Measurements from ENCODE around the gene HHIPL1.

DNA sequence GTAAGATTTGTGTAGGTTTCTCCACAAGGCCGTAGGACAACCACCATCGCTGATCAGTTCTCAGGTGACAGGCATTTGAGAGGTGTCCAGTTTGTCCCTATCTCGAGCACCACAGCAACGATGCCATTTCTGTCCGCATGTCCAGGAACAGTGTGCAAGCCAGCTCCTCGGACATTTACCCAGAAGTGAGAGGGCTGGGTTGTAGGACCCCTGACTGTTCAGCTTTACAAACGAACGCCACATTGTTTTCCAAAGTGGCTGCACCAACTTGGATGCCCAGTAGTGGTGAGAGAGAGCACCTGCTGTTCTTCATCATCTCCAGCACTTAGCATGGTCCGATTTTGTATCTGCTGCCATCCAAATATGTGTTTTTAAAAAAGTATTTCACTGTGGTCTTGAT lies 77.8 kb downstream of the HHIPL1 start:
- no peak for TF ChIP-seq POLR2A (IDR thresholded peaks at IDR 0.05)
- TF ChIP-seq, protein P1, sequence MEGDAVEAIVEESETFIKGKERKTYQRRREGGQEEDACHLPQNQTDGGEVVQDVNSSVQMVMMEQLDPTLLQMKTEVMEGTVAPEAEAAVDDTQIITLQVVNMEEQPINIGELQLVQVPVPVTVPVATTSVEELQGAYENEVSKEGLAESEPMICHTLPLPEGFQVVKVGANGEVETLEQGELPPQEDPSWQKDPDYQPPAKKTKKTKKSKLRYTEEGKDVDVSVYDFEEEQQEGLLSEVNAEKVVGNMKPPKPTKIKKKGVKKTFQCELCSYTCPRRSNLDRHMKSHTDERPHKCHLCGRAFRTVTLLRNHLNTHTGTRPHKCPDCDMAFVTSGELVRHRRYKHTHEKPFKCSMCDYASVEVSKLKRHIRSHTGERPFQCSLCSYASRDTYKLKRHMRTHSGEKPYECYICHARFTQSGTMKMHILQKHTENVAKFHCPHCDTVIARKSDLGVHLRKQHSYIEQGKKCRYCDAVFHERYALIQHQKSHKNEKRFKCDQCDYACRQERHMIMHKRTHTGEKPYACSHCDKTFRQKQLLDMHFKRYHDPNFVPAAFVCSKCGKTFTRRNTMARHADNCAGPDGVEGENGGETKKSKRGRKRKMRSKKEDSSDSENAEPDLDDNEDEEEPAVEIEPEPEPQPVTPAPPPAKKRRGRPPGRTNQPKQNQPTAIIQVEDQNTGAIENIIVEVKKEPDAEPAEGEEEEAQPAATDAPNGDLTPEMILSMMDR (IDR thresholded peaks at IDR 0.05), result no peak
